Neuronal stem cell (in vitro differentiated cells): ENCODE results near the gene SEC63. TPM values are rescaled to one million over a fixed set of nuclear protein-coding genes. Genes with fewer than 3 reads are reported as not detected.

Experiments used
- DNase-seq: peaks from one replicate; pipeline ENCODE4 v3.0.0-alpha.2; 2013; ENCODE audit warnings: low spot score
- H2AFZ ChIP-seq: one replicate; pipeline ENCODE4 v1.6.1; 2013; ENCODE audit warnings: mild to moderate bottlenecking, low read length, inconsistent platforms
- H2AK5ac ChIP-seq: 2 replicates; pipeline ENCODE4 v1.6.1; 2013; ENCODE audit warnings: low read depth, mild to moderate bottlenecking, inconsistent platforms, low read length, moderate library complexity, mixed read lengths
- H2BK120ac ChIP-seq: 2 replicates; pipeline ENCODE4 v1.6.1; 2013; ENCODE audit warnings: low read depth, mild to moderate bottlenecking, inconsistent platforms, low read length, moderate library complexity, mixed read lengths
- H2BK12ac ChIP-seq: one replicate; pipeline ENCODE4 v1.6.1; 2013; ENCODE audit warnings: low read length, inconsistent platforms
- H2BK15ac ChIP-seq: 2 replicates; pipeline ENCODE4 v1.6.1; 2013; ENCODE audit warnings: mild to moderate bottlenecking, low read length, inconsistent platforms, mixed read lengths
- H2BK5ac ChIP-seq: one replicate; pipeline ENCODE4 v1.6.1; 2013; ENCODE audit warnings: inconsistent platforms, mild to moderate bottlenecking, low read length, moderate library complexity
- H3K14ac ChIP-seq: one replicate; pipeline ENCODE4 v1.6.1; 2013; ENCODE audit warnings: low read length, inconsistent platforms
- H3K18ac ChIP-seq: 2 replicates; pipeline ENCODE4 v1.6.1; 2013; ENCODE audit warnings: low read length, inconsistent platforms
- H3K23ac ChIP-seq: 2 replicates; pipeline ENCODE4 v1.6.1; 2013; ENCODE audit warnings: low read depth, mild to moderate bottlenecking, mixed read lengths, low read length, inconsistent platforms; ENCODE audit not compliant: poor library complexity
- H3K27ac ChIP-seq: replicated peaks from 3 replicates; pipeline ENCODE4 v1.5.1; 2013; ENCODE audit warnings: low read length, inconsistent platforms
- H3K27me3 ChIP-seq, 3 experiments: 2 replicates each; pipeline ENCODE4 v1.6.1; 2013; ENCODE audit warnings: low read length in 3 of 3, mild to moderate bottlenecking in 2 of 3, inconsistent platforms in 1 of 3, low read depth in 1 of 3, mixed read lengths in 1 of 3, moderate library complexity in 1 of 3; ENCODE audit not compliant: control insufficient read depth in 3 of 3, insufficient read depth in 3 of 3
- H3K36me3 ChIP-seq, 2 donors: replicated peaks in 1 of 2; 2 replicates each; pipeline ENCODE4 v1.6.1; 2013; ENCODE audit warnings: low read length in 2 of 2; ENCODE audit not compliant: control insufficient read depth in 2 of 2, insufficient read depth in 2 of 2
- H3K4ac ChIP-seq: 2 replicates; pipeline ENCODE4 v1.6.1; 2013; ENCODE audit warnings: inconsistent platforms, mild to moderate bottlenecking, low read length, moderate library complexity
- H3K4me1 ChIP-seq, 2 donors: 1 replicate in 1 of 2; 2 replicates in 1 of 2; pipeline ENCODE4 v1.6.1; 2013; ENCODE audit warnings: low read length in 2 of 2, low read depth in 1 of 2; ENCODE audit not compliant: control insufficient read depth in 2 of 2, insufficient read depth in 1 of 2
- H3K4me2 ChIP-seq: one replicate; pipeline ENCODE4 v1.6.1; 2013; ENCODE audit warnings: mild to moderate bottlenecking, low read length, inconsistent platforms; ENCODE audit not compliant: insufficient read depth, poor library complexity, severe bottlenecking
- H3K4me3 ChIP-seq, 2 donors: 2 replicates each; pipeline ENCODE4 v1.5.1; 2013; ENCODE audit warnings: low read length in 2 of 2, mild to moderate bottlenecking in 2 of 2, inconsistent platforms in 1 of 2, moderate library complexity in 1 of 2
- H3K79me1 ChIP-seq: one replicate; pipeline ENCODE4 v1.6.1; 2013; ENCODE audit warnings: low read depth, mild to moderate bottlenecking, inconsistent platforms, low read length, moderate library complexity
- H3K9ac ChIP-seq: one replicate; pipeline ENCODE4 v1.6.1; 2013; ENCODE audit warnings: mild to moderate bottlenecking, low read depth, low read length, inconsistent platforms; ENCODE audit not compliant: poor library complexity
- H3K9me3 ChIP-seq, 2 donors: replicated peaks in 1 of 2; 2 replicates each; pipeline versions ENCODE3 to v1.6.1; 2013; ENCODE audit warnings: low read length in 2 of 2, mild to moderate bottlenecking in 2 of 2, inconsistent platforms in 1 of 2, low read depth in 1 of 2, mixed read lengths in 1 of 2, moderate library complexity in 1 of 2; ENCODE audit not compliant: control insufficient read depth in 2 of 2, insufficient read depth in 1 of 2
- H4K8ac ChIP-seq: one replicate; pipeline ENCODE4 v1.6.1; 2013; ENCODE audit warnings: low read depth, mild to moderate bottlenecking, inconsistent platforms, low read length, moderate library complexity
- H4K91ac ChIP-seq: one replicate; pipeline ENCODE4 v1.6.1; 2013; ENCODE audit warnings: low read length, low read depth, mild to moderate bottlenecking, inconsistent platforms; ENCODE audit not compliant: poor library complexity
- WGBS, 2 donors: extraction: QIAGEN DNeasy Blood & Tissue Kit; methylation state at CpG; one replicate each; pipeline ENCODE4 v1.1.7; 2013; ENCODE audit warnings: missing lambda C conversion rate in 2 of 2, mixed read lengths in 1 of 2; ENCODE audit not compliant: insufficient read length in 2 of 2, insufficient replicate concordance in 1 of 2; ENCODE audit errors: extremely low coverage in 2 of 2; 5-methylcytosine and 5-hydroxymethylcytosine counted together
- small RNA-seq: library from polyadenylated mRNA; stranded (forward); fragments of <200 nt; extraction: miRNeasy Mini kit (QIAGEN cat#:217004); gene quantifications from one replicate; pipeline ENCODE3, GENCODE V24; 2013; ENCODE audit not compliant: insufficient read depth

SEC63 gene

GRCh38 chr6:107817784-107818183, 140.2 kb downstream of the SEC63 start:
- DNase-seq, result no peak
- Histone ChIP-seq H3K9me3 (no peaks in the 10 kb centered on the region), H4K91ac (no peak overlapping the region)

More at GRCh38 chr6:107817784-107818183, 140.2 kb downstream of the SEC63 start:
- Histone ChIP-seq H2AFZ (no peak overlapping the region), H3K4me2 (no peak overlapping the region), H3K14ac (no peak overlapping the region), H3K18ac (no peak overlapping the region), H3K79me1 (no peaks in the 10 kb centered on the region), H2BK12ac (no peak overlapping the region), H3K4ac (no peak overlapping the region), H2BK5ac (no peak overlapping the region), H3K4me1 (peaks cover 18 to 25% of the 10 kb centered on the region in 2 donors), H3K36me3 (no peaks in the 10 kb centered on the region), H3K23ac (no peak overlapping the region), H2BK120ac (no peak overlapping the region), H2AK5ac (no peak overlapping the region), H2BK15ac (no peak overlapping the region), H3K27ac (no peak overlapping the region), H4K8ac (no peak overlapping the region), H3K9ac (no peak overlapping the region), H3K27me3 (peaks cover 0 to 46% (median 0%) of the 10 kb centered on the region in 3 experiments), H3K4me3 (no peak overlapping the region)
- no CpG with 5 or more reads among the region's 4 CpGs for WGBS, 2 donors

Small RNA genes lying within 50 kb of the gene (small RNA-seq; reads per million reads assigned to genes)
- gene MTHFD2P3 (not detected), gene RF00045 (not detected), gene RNU6-437P (not detected)
